GM18517 (cell line): ENCODE measurements around the gene ULK4.
"Not testable (repeated sequence)": the region's sequence is repeated elsewhere in the genome, so short reads cannot be mapped to it uniquely, and the experiment has no call there.

Experiments used
- ATAC-seq: cut with Tn5 transposase; IDR thresholded peaks from one replicate; pipeline ENCODE4 v1.9.1; 2021; ENCODE audit warnings: mild to moderate bottlenecking, moderate library complexity; ENCODE audit not compliant: unreplicated experiment

ULK4 gene

GRCh38 chr3:41453618-41454017, 508.3 kb downstream of the ULK4 start:
- not testable (repeated sequence) for ATAC-seq

GRCh38 chr3:41450416-41451231, 511.3 kb downstream of the ULK4 start:
- no peak for ATAC-seq

- no peak for ATAC-seq
Observed at GRCh38 chr3:41448396-41448795, 513.5 kb downstream of the ULK4 start.

- ATAC-seq = no peak
Observed at GRCh38 chr3:41447701-41448100, 514.2 kb downstream of the ULK4 start.

GRCh38 chr3:41446316-41446715, 515.6 kb downstream of the ULK4 start:
- ATAC-seq = not testable (repeated sequence)

GRCh38 chr3:41441568-41441967, 520.3 kb downstream of the ULK4 start:
- ATAC-seq = no peak

GRCh38 chr3:41441139-41441538, 520.8 kb downstream of the ULK4 start:
- ATAC-seq = no peak

- no peak for ATAC-seq
Observed at GRCh38 chr3:41436983-41437382, 524.9 kb downstream of the ULK4 start.

- no peak for ATAC-seq
Observed at GRCh38 chr3:41434781-41435180, 527.1 kb downstream of the ULK4 start.

- no peak for ATAC-seq
Observed at GRCh38 chr3:41431386-41431785, 530.5 kb downstream of the ULK4 start.

- ATAC-seq = no peak
Observed at GRCh38 chr3:41430886-41431285, 531.0 kb downstream of the ULK4 start.

GRCh38 chr3:41430391-41430790, 531.5 kb downstream of the ULK4 start:
- no peak for ATAC-seq

- ATAC-seq = no peak
Observed at GRCh38 chr3:41426485-41426884, 535.4 kb downstream of the ULK4 start.

GRCh38 chr3:41424543-41425300, 537.2 kb downstream of the ULK4 start:
- no peak for ATAC-seq

- no peak for ATAC-seq
Observed at GRCh38 chr3:41419809-41420208, 542.1 kb downstream of the ULK4 start.

- ATAC-seq = no peak
Observed at GRCh38 chr3:41418961-41419691, 542.8 kb downstream of the ULK4 start.

GRCh38 chr3:41417574-41417973, 544.3 kb downstream of the ULK4 start:
- no peak for ATAC-seq

GRCh38 chr3:41411065-41411464, 550.8 kb downstream of the ULK4 start:
- no peak for ATAC-seq

- no peak for ATAC-seq
Observed at GRCh38 chr3:41405466-41405865, 556.4 kb downstream of the ULK4 start.

- ATAC-seq = no peak
Observed at GRCh38 chr3:41404582-41404981, 557.3 kb downstream of the ULK4 start.

GRCh38 chr3:41394896-41395295, 567.0 kb downstream of the ULK4 start:
- no peak for ATAC-seq
